Measurements from ENCODE around the gene PLOD2.

- TF ChIP-seq CTCF (IDR thresholded peaks at IDR 0.05; ENCODE audit: control extremely low read depth in 1 of 3, insufficient read depth in 1 of 3, low read depth in 1 of 3, low read length in 3 of 3) = no peak
- TF ChIP-seq SIN3A (conservative IDR thresholded peaks at IDR 0.05 in 1 of 2, IDR thresholded peaks at IDR 0.05 in 1 of 2; ENCODE audit: low read depth in 1 of 2, low read length in 2 of 2) = no peak
- no peak for TF ChIP-seq ZNF274 (IDR thresholded peaks at IDR 0.05; ENCODE audit: borderline replicate concordance, extremely low read depth, low read length)
- no peak for TF ChIP-seq TAF7 (optimal IDR thresholded peaks at IDR 0.05; ENCODE audit: borderline replicate concordance, low read depth, low read length)
- TF ChIP-seq POU5F1 (IDR thresholded peaks at IDR 0.05; ENCODE audit: low read depth, low read length) = no peak
- TF ChIP-seq EZH2 (IDR thresholded peaks at IDR 0.05; ENCODE audit: low read depth, low read length, severe bottlenecking) = no peak
- no peak for TF ChIP-seq MAX (IDR thresholded peaks at IDR 0.05)
- TF ChIP-seq POLR2A (IDR thresholded peaks at IDR 0.05; ENCODE audit: control extremely low read depth in 1 of 2, low read depth in 2 of 2, low read length in 2 of 2) = no peak
Observed at GRCh38 chr3:146104068-146104467, 56.9 kb downstream of the PLOD2 start.

Measured in H1 (cell line).